ENCODE measurements around the gene OR2AK2.

OR2AK2 gene

DNA sequence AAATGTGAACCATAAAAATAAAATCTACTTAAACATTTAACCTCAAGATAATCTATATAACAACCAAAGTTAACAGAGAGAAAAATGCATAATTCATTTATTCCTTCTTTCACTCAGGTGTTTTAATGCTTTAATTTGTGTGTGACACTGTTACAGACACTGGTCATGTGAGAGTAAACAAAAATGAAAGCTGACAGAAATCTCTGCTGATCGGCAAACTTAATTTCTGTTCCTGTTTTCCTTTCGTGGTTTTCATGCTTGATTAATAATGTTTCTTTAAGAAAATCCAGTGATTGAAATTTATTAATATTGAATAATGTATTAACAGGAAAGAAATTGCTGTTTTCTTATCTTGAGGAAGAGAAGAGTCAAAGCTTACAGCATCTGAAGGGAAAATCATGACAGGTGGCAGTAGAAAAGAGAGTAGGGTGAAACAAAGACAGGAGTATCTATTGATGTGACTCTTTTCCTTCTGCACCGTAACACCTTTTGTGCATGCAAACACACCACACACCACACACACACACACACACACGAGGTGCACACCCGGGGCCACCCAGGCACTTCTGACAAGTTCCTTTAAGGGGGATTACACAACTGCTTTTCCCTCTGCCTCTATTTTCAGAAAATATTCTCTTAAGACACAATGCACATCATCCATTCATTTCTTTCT lies 1.6 kb downstream of the OR2AK2 start:
- Histone ChIP-seq H3K4me3 (ENCODE audit: control insufficient read depth in 1 of 7, extremely low read depth in 1 of 7, insufficient read depth in 4 of 7, low read depth in 2 of 7, low read length in 6 of 7) (peak overlapping the region in 2 of 7 experiments; percentile 19 to 56), H3K9me3 (ENCODE audit: control extremely low read depth in 1 of 5, control insufficient read depth in 4 of 5, insufficient read depth in 2 of 5, low read depth in 1 of 5, low read length in 4 of 5) (no peaks in the 10 kb centered on the region), H3K27ac (ENCODE audit: insufficient read depth in 1 of 2, low read depth in 1 of 2, low read length in 2 of 2, poor library complexity in 1 of 2, severe bottlenecking in 2 of 2) (no peak overlapping the region), H3K36me3 (ENCODE audit: control insufficient read depth in 4 of 4, insufficient read depth in 4 of 4, low read length in 3 of 4) (no peaks in the 10 kb centered on the region), H3K4me1 (ENCODE audit: control extremely low read depth in 1 of 4, control insufficient read depth in 4 of 4, insufficient read depth in 4 of 4, low read length in 3 of 4) (peaks cover 0 to 29% (median 8%) of the 10 kb centered on the region in 4 experiments), H3K27me3 (replicated peaks in 2 of 5; ENCODE audit: control insufficient read depth in 4 of 5, insufficient read depth in 5 of 5, low read length in 4 of 5) (no peaks in the 10 kb centered on the region)
- peak in 2 of 3 donors; percentile 23 to 53 for DNase-seq
- ChIA-PET CTCF (interaction anchor here (1.8 kb wide), 1 partner anchor 29 kb away, joined by 6 read pairs; no protein-coding TSS in a partner anchor), POLR2A (no interaction called here)
- no CpG with 5 or more reads among the region's 5 CpGs for WGBS (ENCODE audit: insufficient coverage)

DNA sequence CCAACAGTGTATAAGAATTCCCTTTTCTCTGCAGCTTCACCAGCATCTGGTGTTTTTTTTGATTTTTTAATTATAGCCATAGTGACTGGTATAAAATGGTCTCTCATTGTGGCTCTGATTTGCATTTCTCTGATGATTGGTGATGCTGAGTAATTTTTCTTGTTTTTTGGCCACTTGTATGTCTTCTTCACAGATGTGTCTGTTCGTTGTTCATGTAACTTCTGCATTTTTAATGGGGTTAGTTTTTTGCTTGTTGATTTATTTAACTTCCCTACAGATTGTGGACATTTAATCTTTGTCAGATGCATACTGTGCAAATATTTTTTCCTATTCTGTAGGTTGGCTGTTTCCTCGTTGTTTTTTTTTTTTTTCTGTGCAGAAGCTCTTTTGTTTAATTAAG lies 28.0 kb downstream of the OR2AK2 start:
- Histone ChIP-seq H3K9me3 (ENCODE audit: control extremely low read depth in 1 of 5, control insufficient read depth in 4 of 5, insufficient read depth in 2 of 5, low read depth in 1 of 5, low read length in 4 of 5) (no peaks in the 10 kb centered on the region), H3K4me1 (ENCODE audit: control extremely low read depth in 1 of 4, control insufficient read depth in 4 of 4, insufficient read depth in 4 of 4, low read length in 3 of 4) (peaks cover 0 to 9% (median 0%) of the 10 kb centered on the region in 4 experiments), H3K36me3 (ENCODE audit: control insufficient read depth in 4 of 4, insufficient read depth in 4 of 4, low read length in 3 of 4) (no peaks in the 10 kb centered on the region), H3K27me3 (replicated peaks in 2 of 5; ENCODE audit: control insufficient read depth in 4 of 5, insufficient read depth in 5 of 5, low read length in 4 of 5) (no peaks in the 10 kb centered on the region), H3K27ac (ENCODE audit: insufficient read depth in 1 of 2, low read depth in 1 of 2, low read length in 2 of 2, poor library complexity in 1 of 2, severe bottlenecking in 2 of 2) (no peak overlapping the region), H3K4me3 (ENCODE audit: control insufficient read depth in 1 of 7, extremely low read depth in 1 of 7, insufficient read depth in 4 of 7, low read depth in 2 of 7, low read length in 6 of 7) (no peak overlapping the region)
- WGBS (ENCODE audit: insufficient coverage) = 0% methylated on average over 1 of the region's 2 CpGs
- ChIA-PET CTCF (no interaction called here), POLR2A (no interaction called here)
- peak in 2 of 3 donors; percentile 55 to 71 for DNase-seq

DNA sequence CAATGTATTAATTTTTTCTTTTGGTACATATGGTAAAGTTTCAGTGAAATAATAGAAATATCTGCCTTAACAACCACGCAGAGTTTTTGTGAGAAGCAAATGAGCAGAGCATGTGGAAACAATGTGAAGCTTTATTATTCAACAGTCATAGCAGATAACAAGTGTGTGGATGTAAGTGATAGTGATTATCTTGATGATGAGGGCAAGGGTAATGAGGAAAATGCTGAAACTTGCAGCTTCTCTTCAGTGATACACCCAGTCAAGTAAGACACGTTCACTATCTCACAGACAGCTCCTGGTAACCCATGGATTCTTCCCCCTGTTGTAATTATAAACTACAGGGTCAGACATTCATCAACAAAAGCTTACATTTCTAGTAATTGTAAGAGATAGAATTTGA lies 33.8 kb downstream of the OR2AK2 start:
- ChIA-PET POLR2A (no interaction called here), CTCF (no interaction called here)
- 100% methylated on average over 1 of the region's 2 CpGs for WGBS (ENCODE audit: insufficient coverage)

DNA sequence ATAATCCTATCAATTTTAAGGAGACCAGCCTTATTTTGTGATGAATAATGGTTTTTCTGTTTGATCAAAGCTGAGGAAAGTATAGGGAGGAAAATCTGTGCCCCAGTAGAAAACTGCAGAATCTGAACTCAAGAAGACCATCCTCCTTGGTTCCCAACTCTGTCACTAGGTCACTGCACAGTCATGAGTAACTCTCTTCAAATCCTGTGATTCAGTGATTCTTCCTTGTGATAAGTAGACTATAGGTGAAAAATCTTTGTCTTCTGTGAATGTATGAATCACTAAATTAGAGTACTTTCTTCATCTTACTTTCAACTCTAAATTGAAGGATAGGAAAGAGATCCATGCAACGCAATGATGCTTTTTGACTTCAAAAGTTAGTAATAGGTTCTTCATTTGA lies 35.1 kb downstream of the OR2AK2 start:
- ChIA-PET CTCF (no interaction called here), POLR2A (no interaction called here)
- DNase-seq = no peak
- H3K36me3 ChIP-seq (ENCODE audit: control insufficient read depth in 4 of 4, insufficient read depth in 4 of 4, low read length in 3 of 4) = peaks cover 0 to 2% (median 0%) of the 10 kb centered on the region in 4 experiments
- no peak overlapping the region for H3K27ac ChIP-seq (ENCODE audit: insufficient read depth in 1 of 2, low read depth in 1 of 2, low read length in 2 of 2, poor library complexity in 1 of 2, severe bottlenecking in 2 of 2)
- H3K4me1 ChIP-seq (ENCODE audit: control extremely low read depth in 1 of 4, control insufficient read depth in 4 of 4, insufficient read depth in 4 of 4, low read length in 3 of 4) = no peaks in the 10 kb centered on the region
- peaks cover 0 to 1% (median 0%) of the 10 kb centered on the region in 5 experiments for H3K9me3 ChIP-seq (ENCODE audit: control extremely low read depth in 1 of 5, control insufficient read depth in 4 of 5, insufficient read depth in 2 of 5, low read depth in 1 of 5, low read length in 4 of 5)
- no peak overlapping the region for H3K4me3 ChIP-seq (ENCODE audit: control insufficient read depth in 1 of 7, extremely low read depth in 1 of 7, insufficient read depth in 4 of 7, low read depth in 2 of 7, low read length in 6 of 7)
- WGBS (ENCODE audit: insufficient coverage) = no CpG with 5 or more reads among the region's 1 CpG
- H3K27me3 ChIP-seq (replicated peaks in 2 of 5; ENCODE audit: control insufficient read depth in 4 of 5, insufficient read depth in 5 of 5, low read length in 4 of 5) = no peaks in the 10 kb centered on the region

More for the DNA sequence above, 33.8 kb downstream of the OR2AK2 start:
- no peaks in the 10 kb centered on the region for H3K9me3 ChIP-seq (ENCODE audit: control extremely low read depth in 1 of 5, control insufficient read depth in 4 of 5, insufficient read depth in 2 of 5, low read depth in 1 of 5, low read length in 4 of 5)
- no peak for DNase-seq
- H3K27me3 ChIP-seq (replicated peaks in 2 of 5; ENCODE audit: control insufficient read depth in 4 of 5, insufficient read depth in 5 of 5, low read length in 4 of 5) = no peaks in the 10 kb centered on the region
- no peaks in the 10 kb centered on the region for H3K4me1 ChIP-seq (ENCODE audit: control extremely low read depth in 1 of 4, control insufficient read depth in 4 of 4, insufficient read depth in 4 of 4, low read length in 3 of 4)
- H3K36me3 ChIP-seq (ENCODE audit: control insufficient read depth in 4 of 4, insufficient read depth in 4 of 4, low read length in 3 of 4) = peaks cover 0 to 2% (median 0%) of the 10 kb centered on the region in 4 experiments
- no peak overlapping the region for H3K4me3 ChIP-seq (ENCODE audit: control insufficient read depth in 1 of 7, extremely low read depth in 1 of 7, insufficient read depth in 4 of 7, low read depth in 2 of 7, low read length in 6 of 7)
- no peak overlapping the region for H3K27ac ChIP-seq (ENCODE audit: insufficient read depth in 1 of 2, low read depth in 1 of 2, low read length in 2 of 2, poor library complexity in 1 of 2, severe bottlenecking in 2 of 2)

DNA sequence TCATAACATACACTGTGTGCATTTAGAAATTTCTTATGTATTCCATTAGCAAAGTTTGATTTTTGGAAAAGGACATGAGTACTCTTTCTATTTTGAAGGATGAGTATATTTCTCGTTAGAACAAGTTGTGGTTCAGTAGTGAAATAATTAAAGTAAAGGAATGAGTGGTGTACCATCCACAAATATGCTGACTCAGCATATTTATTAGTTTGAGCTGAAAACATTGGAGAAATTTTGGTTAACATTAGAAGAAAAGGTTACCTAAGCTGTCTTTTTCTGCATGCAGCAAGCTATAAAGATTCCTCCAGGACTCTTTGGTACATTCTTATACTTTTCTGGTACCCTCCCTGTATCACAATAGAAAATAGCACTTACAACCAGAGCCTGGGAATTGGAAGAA lies 42.7 kb downstream of the OR2AK2 start:
- Histone ChIP-seq H3K9me3 (ENCODE audit: control extremely low read depth in 1 of 5, control insufficient read depth in 4 of 5, insufficient read depth in 2 of 5, low read depth in 1 of 5, low read length in 4 of 5) (peaks cover 3 to 35% (median 6%) of the 10 kb centered on the region in 5 experiments), H3K36me3 (ENCODE audit: control insufficient read depth in 4 of 4, insufficient read depth in 4 of 4, low read length in 3 of 4) (peaks cover 0 to 2% (median 0%) of the 10 kb centered on the region in 4 experiments), H3K4me3 (ENCODE audit: control insufficient read depth in 1 of 7, extremely low read depth in 1 of 7, insufficient read depth in 4 of 7, low read depth in 2 of 7, low read length in 6 of 7) (no peak overlapping the region), H3K27me3 (replicated peaks in 2 of 5; ENCODE audit: control insufficient read depth in 4 of 5, insufficient read depth in 5 of 5, low read length in 4 of 5) (no peaks in the 10 kb centered on the region), H3K4me1 (ENCODE audit: control extremely low read depth in 1 of 4, control insufficient read depth in 4 of 4, insufficient read depth in 4 of 4, low read length in 3 of 4) (no peaks in the 10 kb centered on the region), H3K27ac (ENCODE audit: insufficient read depth in 1 of 2, low read depth in 1 of 2, low read length in 2 of 2, poor library complexity in 1 of 2, severe bottlenecking in 2 of 2) (no peak overlapping the region)
- DNase-seq = no peak
- ChIA-PET CTCF (interaction anchor here (1.3 kb wide), 1 partner anchor 71 kb away, joined by 5 read pairs; no protein-coding TSS in a partner anchor), POLR2A (no interaction called here)
- no CpG with 5 or more reads among the region's 1 CpG for WGBS (ENCODE audit: insufficient coverage)

DNA sequence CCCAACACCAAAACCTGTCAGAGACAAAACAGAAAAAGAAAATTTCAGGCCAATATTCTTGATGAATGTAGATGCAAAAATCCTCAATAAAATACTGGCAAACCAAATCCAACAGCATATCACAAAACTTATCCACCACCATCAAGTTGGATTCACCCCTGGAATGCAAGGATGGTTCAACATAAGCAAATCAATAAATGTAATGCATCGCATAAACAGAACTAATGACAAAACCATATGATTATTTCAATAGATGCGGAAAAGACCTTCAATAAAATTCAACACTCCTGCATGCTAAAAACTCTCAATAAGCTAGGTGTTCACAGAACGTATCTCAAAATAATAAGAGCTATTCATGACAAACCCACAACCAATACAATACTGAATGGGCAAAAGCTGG lies 44.6 kb downstream of the OR2AK2 start:
- Histone ChIP-seq H3K4me3 (ENCODE audit: control insufficient read depth in 1 of 7, extremely low read depth in 1 of 7, insufficient read depth in 4 of 7, low read depth in 2 of 7, low read length in 6 of 7) (no peak overlapping the region), H3K27me3 (replicated peaks in 2 of 5; ENCODE audit: control insufficient read depth in 4 of 5, insufficient read depth in 5 of 5, low read length in 4 of 5) (no peaks in the 10 kb centered on the region), H3K4me1 (ENCODE audit: control extremely low read depth in 1 of 4, control insufficient read depth in 4 of 4, insufficient read depth in 4 of 4, low read length in 3 of 4) (no peaks in the 10 kb centered on the region), H3K27ac (ENCODE audit: insufficient read depth in 1 of 2, low read depth in 1 of 2, low read length in 2 of 2, poor library complexity in 1 of 2, severe bottlenecking in 2 of 2) (no peak overlapping the region), H3K9me3 (ENCODE audit: control extremely low read depth in 1 of 5, control insufficient read depth in 4 of 5, insufficient read depth in 2 of 5, low read depth in 1 of 5, low read length in 4 of 5) (peaks cover 3 to 35% (median 6%) of the 10 kb centered on the region in 5 experiments), H3K36me3 (ENCODE audit: control insufficient read depth in 4 of 4, insufficient read depth in 4 of 4, low read length in 3 of 4) (no peaks in the 10 kb centered on the region)
- DNase-seq = peak; percentile 12 to 45 (median 39)
- 100% methylated on average over 2 of the region's 3 CpGs for WGBS (ENCODE audit: insufficient coverage)
- ChIA-PET POLR2A (no interaction called here), CTCF (no interaction called here)

DNA sequence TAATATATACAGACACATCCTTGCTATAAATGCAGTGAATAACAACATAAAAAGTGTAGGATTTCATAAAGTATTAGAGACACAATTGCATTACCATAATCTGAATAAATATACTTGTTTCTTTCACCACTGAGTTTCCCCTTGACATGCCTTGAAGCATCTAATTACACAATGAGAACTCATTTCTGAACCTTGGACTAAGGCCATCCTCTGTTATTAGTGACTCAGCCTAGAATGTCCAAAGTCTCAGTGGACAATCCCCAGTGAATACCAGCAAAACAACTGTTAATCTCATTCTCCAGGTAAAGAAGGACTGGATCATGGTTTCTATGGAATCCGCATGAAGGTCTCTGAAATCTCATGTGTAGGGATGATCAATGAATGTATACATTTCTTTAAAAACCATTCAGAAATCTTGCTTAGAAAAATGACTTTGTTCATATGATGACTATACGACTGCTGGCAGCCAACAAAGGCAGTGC lies 48.2 kb downstream of the OR2AK2 start, which contains the start of gene OR2L5:
TSS of gene OR2L5 (plus strand) at position 432 of the 482 bp plus-strand sequence. CDS start 8,288 bp downstream, outside the sequence.
- H3K36me3 ChIP-seq (ENCODE audit: control insufficient read depth in 4 of 4, insufficient read depth in 4 of 4, low read length in 3 of 4) = no peaks in the 10 kb centered on the region
- no CpG with 5 or more reads among the region's 2 CpGs for WGBS (ENCODE audit: insufficient coverage)
- no peaks in the 10 kb centered on the region for H3K27me3 ChIP-seq (replicated peaks in 2 of 5; ENCODE audit: control insufficient read depth in 4 of 5, insufficient read depth in 5 of 5, low read length in 4 of 5)
- no peaks in the 10 kb centered on the region for H3K4me1 ChIP-seq (ENCODE audit: control extremely low read depth in 1 of 4, control insufficient read depth in 4 of 4, insufficient read depth in 4 of 4, low read length in 3 of 4)
- no peak within 1 kb of the TSS for H3K4me3 ChIP-seq (ENCODE audit: control insufficient read depth in 1 of 7, extremely low read depth in 1 of 7, insufficient read depth in 4 of 7, low read depth in 2 of 7, low read length in 6 of 7)
- ChIA-PET CTCF (no interaction called here), POLR2A (no interaction called here)
- DNase-seq = no peak
- H3K9me3 ChIP-seq (ENCODE audit: control extremely low read depth in 1 of 5, control insufficient read depth in 4 of 5, insufficient read depth in 2 of 5, low read depth in 1 of 5, low read length in 4 of 5) = peaks cover 1 to 27% (median 8%) of the 10 kb centered on the region in 5 experiments
- H3K27ac ChIP-seq (ENCODE audit: insufficient read depth in 1 of 2, low read depth in 1 of 2, low read length in 2 of 2, poor library complexity in 1 of 2, severe bottlenecking in 2 of 2) = no peak within 1 kb of the TSS

All from common myeloid progenitor, CD34-positive (primary cell).